Activated T-cell treated with anti-CD3 and anti-CD28 coated beads, Interleukin-2, amount 50 U/mL, for 24 hours (primary cell): Measurements from ENCODE around the gene C16orf89.

ENCODE experiments used
- DNase-seq: peaks from one replicate; pipeline ENCODE4 v3.0.0-alpha.2; 2020
- H3K27ac Mint-ChIP-seq: 2 replicates; pipeline ENCODE4 v1.8.0; 2020; ENCODE audit warnings: mild to moderate bottlenecking, mixed read lengths
- H3K27me3 Mint-ChIP-seq: 2 replicates; pipeline ENCODE4 v1.8.0; 2020; ENCODE audit warnings: mixed read lengths
- H3K36me3 Mint-ChIP-seq: 2 replicates; pipeline ENCODE4 v1.8.0; 2020; ENCODE audit warnings: low read depth, mixed read lengths
- H3K4me1 Mint-ChIP-seq: 2 replicates; pipeline ENCODE4 v1.8.0; 2020; ENCODE audit warnings: low read depth, mixed read lengths
- H3K4me3 Mint-ChIP-seq: 2 replicates; pipeline ENCODE4 v1.8.0; 2020; ENCODE audit warnings: mild to moderate bottlenecking, moderate library complexity, mixed read lengths
- H3K9me3 Mint-ChIP-seq: 2 replicates; pipeline ENCODE4 v1.8.0; 2020; ENCODE audit warnings: mixed read lengths

The C16orf89 gene

GRCh38 chr16:5072334-5073278, 6.8 kb upstream of the C16orf89 start:
- Mint-ChIP-seq H3K36me3 (peaks cover 50% of the 10 kb centered on the region), H3K4me1 (peaks cover 30% of the 10 kb centered on the region), H3K4me3 (peak overlapping the region; percentile 99), H3K9me3 (no peaks in the 10 kb centered on the region), H3K27me3 (no peaks in the 10 kb centered on the region), H3K27ac (peak overlapping the region; percentile 97)
- DNase-seq, result no peak

DNA sequence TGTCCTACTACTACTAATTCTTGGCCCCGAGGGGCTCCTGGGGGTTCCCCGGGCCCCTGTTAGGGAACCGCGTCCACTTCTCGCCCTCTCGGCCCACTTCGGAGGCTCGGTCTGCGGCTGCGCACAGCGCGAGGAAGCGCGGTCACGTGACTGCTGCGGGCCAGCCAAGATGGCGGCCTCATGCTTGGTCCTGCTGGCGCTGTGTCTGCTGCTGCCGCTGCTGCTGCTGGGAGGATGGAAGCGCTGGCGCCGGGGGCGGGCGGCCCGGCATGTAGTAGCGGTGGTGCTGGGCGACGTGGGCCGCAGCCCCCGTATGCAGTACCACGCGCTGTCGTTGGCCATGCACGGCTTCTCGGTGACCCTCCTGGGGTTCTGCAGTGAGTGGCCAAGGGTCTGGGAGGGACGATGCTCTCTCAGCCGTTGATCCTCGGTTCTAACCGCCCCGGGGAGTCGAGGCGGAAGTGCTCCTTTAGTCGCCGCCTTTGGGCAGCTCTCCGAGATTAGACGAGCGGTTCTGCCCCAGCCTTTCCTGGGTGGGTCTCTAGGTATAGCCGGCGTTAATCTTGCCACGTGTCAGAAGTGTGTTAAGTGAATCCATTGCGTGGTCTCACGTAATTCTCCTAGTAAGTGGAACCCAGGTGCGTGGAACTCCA, 6.1 kb upstream of the C16orf89 start, which contains the start of gene ALG1:
Gene ALG1 (plus strand): TSS at position 163 of the 653 bp plus-strand sequence. CDS start 7 bp downstream, at position 170.
- peaks cover 30% of the 10 kb centered on the region for H3K4me1 Mint-ChIP-seq
- no peaks in the 10 kb centered on the region for H3K27me3 Mint-ChIP-seq
- H3K36me3 Mint-ChIP-seq, result peaks cover 44% of the 10 kb centered on the region
- H3K4me3 Mint-ChIP-seq, result peak within 1 kb of the TSS; percentile 99
- H3K9me3 Mint-ChIP-seq, result no peaks in the 10 kb centered on the region
- peak within 1 kb of the TSS; percentile 97 for H3K27ac Mint-ChIP-seq
- DNase-seq, result peak; percentile 92

GRCh38 chr16:5071341-5071680, 5.6 kb upstream of the C16orf89 start:
- H3K36me3 Mint-ChIP-seq, result peaks cover 41% of the 10 kb centered on the region
- H3K4me3 Mint-ChIP-seq, result peak overlapping the region; percentile 99
- no peaks in the 10 kb centered on the region for H3K9me3 Mint-ChIP-seq
- peaks cover 30% of the 10 kb centered on the region for H3K4me1 Mint-ChIP-seq
- DNase-seq, result no peak
- no peaks in the 10 kb centered on the region for H3K27me3 Mint-ChIP-seq
- peak overlapping the region; percentile 97 for H3K27ac Mint-ChIP-seq

DNA sequence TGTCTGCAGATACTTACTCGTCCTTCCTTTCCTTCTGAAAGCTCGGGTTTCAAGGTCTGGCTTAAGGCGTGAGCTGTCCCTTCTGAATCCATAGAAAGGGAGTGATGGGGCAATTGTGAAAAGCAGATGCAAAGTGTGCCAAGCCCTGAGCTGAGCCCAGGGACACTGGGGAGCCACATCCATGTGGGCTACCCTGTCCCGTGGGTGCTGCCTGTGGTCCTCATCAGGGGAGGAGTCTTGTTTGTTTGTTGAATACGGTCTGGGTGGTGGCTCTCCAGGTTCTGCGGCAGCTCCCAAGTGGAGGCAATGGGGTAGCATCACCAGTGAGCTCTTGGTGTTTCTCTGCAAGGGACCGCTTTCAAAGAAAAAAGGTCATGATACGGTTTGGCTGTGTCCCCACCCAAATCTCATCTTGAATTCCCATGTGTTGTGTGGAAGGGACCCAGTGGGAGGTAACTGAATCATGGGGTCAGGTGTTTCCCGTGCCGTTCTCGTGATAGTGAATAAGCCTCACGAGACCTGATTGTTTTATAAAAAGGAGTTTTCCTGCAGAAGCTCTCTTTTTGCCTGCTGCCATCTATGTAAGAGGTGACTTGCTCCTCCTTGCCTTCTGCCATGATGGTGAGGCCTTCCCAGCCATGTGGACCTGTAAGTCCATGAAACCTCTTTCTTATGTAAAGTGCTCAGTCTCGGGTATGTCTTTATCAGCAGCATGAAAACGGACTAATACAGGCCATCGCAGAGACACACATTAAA, 4.9 kb upstream of the C16orf89 start:
- H3K27me3 Mint-ChIP-seq, result no peaks in the 10 kb centered on the region
- H3K36me3 Mint-ChIP-seq, result peaks cover 34% of the 10 kb centered on the region
- H3K9me3 Mint-ChIP-seq, result no peaks in the 10 kb centered on the region
- peak overlapping the region; percentile 9 for H3K4me3 Mint-ChIP-seq
- peaks cover 30% of the 10 kb centered on the region for H3K4me1 Mint-ChIP-seq
- no peak for DNase-seq
- H3K27ac Mint-ChIP-seq, result peak overlapping the region; percentile 97

GRCh38 chr16:5069854-5070253, 4.1 kb upstream of the C16orf89 start:
- H3K4me3 Mint-ChIP-seq, result no peak overlapping the region
- no peaks in the 10 kb centered on the region for H3K9me3 Mint-ChIP-seq
- peaks cover 27% of the 10 kb centered on the region for H3K36me3 Mint-ChIP-seq
- H3K27ac Mint-ChIP-seq, result no peak overlapping the region
- no peak for DNase-seq
- no peaks in the 10 kb centered on the region for H3K27me3 Mint-ChIP-seq
- H3K4me1 Mint-ChIP-seq, result peaks cover 30% of the 10 kb centered on the region

- no peak for DNase-seq
Measured at GRCh38 chr16:5069048-5069447, 3.3 kb upstream of the C16orf89 start.

DNA sequence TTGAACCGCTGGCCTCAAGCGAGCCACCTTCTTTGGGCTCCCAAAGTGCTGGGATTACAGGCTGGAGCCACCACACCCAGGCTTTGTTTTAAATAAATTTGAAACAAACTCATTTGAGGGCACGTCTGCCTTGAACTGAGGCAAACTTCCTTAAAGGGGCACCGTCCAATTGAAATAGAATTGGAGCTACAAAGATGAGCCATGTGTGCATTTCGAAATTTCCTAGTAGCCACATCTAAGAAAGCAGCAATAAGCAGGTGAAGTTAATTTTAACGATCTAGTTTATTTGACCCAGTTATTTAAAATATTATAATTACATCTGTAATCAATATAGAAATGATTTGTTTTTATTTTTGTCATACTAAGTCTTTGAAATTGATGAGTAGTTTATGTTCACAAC, 755 bp upstream of the C16orf89 start:
- H3K4me3 Mint-ChIP-seq, result no peak overlapping the region
- H3K9me3 Mint-ChIP-seq, result no peaks in the 10 kb centered on the region

More at GRCh38 chr16:5069048-5069447, 3.3 kb upstream of the C16orf89 start:
- no peak overlapping the region for H3K27ac Mint-ChIP-seq
- peaks cover 19% of the 10 kb centered on the region for H3K36me3 Mint-ChIP-seq
- peaks cover 28% of the 10 kb centered on the region for H3K4me1 Mint-ChIP-seq
- H3K4me3 Mint-ChIP-seq, result no peak overlapping the region
- H3K9me3 Mint-ChIP-seq, result no peaks in the 10 kb centered on the region
- no peaks in the 10 kb centered on the region for H3K27me3 Mint-ChIP-seq

GRCh38 chr16:5065326-5065725, 430 bp downstream of the C16orf89 start:
- Mint-ChIP-seq H3K4me1 (peaks cover under 1% of the 10 kb centered on the region), H3K27ac (no peak overlapping the region), H3K36me3 (no peaks in the 10 kb centered on the region), H3K9me3 (no peaks in the 10 kb centered on the region), H3K27me3 (no peaks in the 10 kb centered on the region), H3K4me3 (no peak overlapping the region)
- DNase-seq, result no peak

More for the DNA sequence above, 755 bp upstream of the C16orf89 start:
- Mint-ChIP-seq H3K4me1 (peaks cover 11% of the 10 kb centered on the region), H3K27ac (no peak overlapping the region), H3K36me3 (peaks cover 1% of the 10 kb centered on the region), H3K27me3 (no peaks in the 10 kb centered on the region)
- no peak for DNase-seq

DNA sequence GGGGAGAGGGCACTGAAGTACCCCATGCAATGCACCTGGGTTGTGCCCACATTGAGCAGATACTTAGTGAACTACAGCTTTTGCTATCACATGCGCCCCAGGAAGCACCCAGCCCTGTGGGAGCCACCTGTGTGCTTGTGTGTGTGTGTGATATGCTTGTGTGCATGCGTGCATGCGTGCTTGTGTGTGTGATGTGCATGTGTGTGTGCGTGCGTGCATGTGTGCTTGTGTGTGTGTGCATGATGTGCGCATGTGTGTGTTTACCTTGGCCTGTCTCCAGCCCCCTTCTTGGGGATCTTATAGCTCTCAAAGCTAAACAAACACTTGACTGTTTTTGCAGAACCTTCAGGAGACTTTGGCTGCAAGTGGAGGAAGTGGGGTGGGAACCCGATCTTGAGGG, 841 bp downstream of the C16orf89 start:
- Mint-ChIP-seq H3K4me3 (no peak overlapping the region), H3K27ac (no peak overlapping the region), H3K36me3 (no peaks in the 10 kb centered on the region), H3K27me3 (no peaks in the 10 kb centered on the region), H3K4me1 (no peaks in the 10 kb centered on the region), H3K9me3 (no peaks in the 10 kb centered on the region)
- no peak for DNase-seq

DNA sequence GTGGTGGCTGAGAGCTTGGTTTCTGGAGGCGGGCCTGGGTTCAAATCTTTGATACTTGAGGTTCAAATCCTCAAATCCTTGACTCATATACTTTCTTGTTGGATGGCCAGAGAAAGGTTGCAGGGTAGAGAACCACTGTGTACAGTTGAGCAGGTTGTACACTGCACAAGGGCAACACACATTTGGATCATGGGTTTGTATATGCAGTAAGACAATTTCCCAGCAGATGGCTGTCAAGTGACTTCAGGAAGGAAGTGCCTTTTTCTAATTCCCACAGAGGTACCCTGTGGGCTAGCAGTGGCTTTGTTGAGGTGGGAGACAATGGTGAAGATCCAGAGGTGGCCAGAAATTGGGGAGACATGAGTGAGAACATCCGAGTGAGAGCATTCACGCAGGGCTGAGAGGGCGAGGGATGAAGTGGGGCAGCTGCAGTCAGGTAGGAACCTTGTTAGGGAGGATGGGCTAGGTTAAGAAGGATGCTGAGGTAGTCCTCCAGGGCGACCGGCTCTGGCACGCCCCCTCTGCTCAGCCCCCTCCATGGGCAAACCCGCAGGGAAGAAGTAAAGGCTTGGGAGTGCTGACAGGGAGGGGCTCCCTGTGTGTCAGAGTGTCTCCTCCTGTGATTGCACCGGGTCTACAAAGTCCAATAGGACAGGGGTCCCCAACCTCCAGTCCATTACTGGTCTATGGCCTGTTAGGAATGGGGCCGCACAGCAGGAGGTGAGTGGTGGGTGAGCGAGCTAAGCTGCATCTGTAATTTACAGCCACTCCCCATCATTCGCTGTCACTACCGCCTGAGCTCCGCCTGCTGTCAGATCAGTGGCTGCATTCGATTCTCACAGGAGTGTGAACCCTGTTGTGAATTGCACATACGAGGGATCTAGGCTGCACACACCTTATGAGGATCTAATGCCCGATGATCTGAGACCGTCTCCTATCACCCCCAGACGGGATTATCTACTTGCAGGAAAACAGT, 2.7 kb downstream of the C16orf89 start:
- no peak overlapping the region for H3K27ac Mint-ChIP-seq
- H3K4me1 Mint-ChIP-seq, result no peaks in the 10 kb centered on the region
- H3K4me3 Mint-ChIP-seq, result no peak overlapping the region
- H3K9me3 Mint-ChIP-seq, result no peaks in the 10 kb centered on the region
- H3K27me3 Mint-ChIP-seq, result no peaks in the 10 kb centered on the region
- H3K36me3 Mint-ChIP-seq, result no peaks in the 10 kb centered on the region
- no peak for DNase-seq

DNA sequence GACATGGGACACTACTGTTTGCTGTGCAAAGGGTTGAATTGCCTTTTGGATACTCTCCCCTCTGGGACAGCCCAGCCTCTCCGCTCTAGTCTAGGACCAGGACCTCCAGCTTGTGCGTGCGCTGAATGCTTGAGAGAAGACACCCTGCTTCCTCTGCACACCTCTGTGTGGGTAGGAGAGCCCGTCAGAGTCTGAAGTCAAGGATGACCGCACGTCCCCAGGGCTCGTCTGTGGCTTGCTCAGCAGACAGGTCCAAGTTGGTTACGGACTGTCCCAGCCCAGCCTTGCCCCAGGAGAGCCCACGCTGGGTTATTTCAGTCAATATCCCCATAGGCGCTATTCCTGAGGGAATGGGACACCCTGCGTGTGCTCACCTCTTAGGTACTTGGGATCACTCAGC, 3.7 kb downstream of the C16orf89 start:
- no peak for DNase-seq
- no peaks in the 10 kb centered on the region for H3K27me3 Mint-ChIP-seq
- no peaks in the 10 kb centered on the region for H3K4me1 Mint-ChIP-seq
- no peak overlapping the region for H3K27ac Mint-ChIP-seq
- no peak overlapping the region for H3K4me3 Mint-ChIP-seq
- no peaks in the 10 kb centered on the region for H3K9me3 Mint-ChIP-seq
- H3K36me3 Mint-ChIP-seq, result no peaks in the 10 kb centered on the region

DNA sequence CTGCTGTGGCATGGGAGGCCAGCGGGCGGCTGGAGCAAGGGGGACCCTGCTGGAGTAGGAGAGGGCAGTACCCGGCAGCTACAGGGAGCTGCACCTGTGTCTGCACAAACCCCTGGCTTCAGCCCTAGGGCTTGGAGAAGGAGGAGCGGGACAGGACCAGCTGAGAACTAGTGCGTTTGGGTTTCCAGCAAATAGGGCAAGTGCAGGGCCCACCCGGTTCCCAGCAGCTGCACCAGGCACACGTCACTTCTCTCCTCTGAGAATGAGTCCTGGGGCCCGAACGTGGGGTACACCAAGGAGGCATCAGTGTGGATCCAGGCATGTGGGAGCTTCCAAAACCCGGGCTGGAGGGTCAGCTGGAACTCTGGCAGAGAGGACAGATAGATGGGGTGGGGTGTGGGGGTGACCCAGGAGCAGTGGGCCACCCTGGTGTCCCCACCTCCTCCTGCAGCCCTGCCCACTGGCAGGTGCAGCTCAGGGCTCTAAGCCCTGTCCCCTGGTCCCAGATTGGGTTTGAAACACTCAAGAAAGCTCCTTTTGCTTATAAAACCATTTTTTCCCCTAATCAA, 5.6 kb downstream of the C16orf89 start:
- Mint-ChIP-seq H3K36me3 (no peaks in the 10 kb centered on the region), H3K27ac (no peak overlapping the region), H3K4me1 (no peaks in the 10 kb centered on the region), H3K4me3 (no peak overlapping the region), H3K9me3 (no peaks in the 10 kb centered on the region), H3K27me3 (no peaks in the 10 kb centered on the region)
- no peak for DNase-seq

GRCh38 chr16:5059386-5060072, 6.2 kb downstream of the C16orf89 start:
- Mint-ChIP-seq H3K27me3 (no peaks in the 10 kb centered on the region), H3K9me3 (no peaks in the 10 kb centered on the region), H3K4me3 (no peak overlapping the region), H3K4me1 (no peaks in the 10 kb centered on the region), H3K27ac (no peak overlapping the region), H3K36me3 (no peaks in the 10 kb centered on the region)
- DNase-seq, result no peak
